HG02852 (cell line): Measurements from ENCODE around the gene FNBP1.
A peak's percentile ranks its signal among the peaks of the same experiment; 100 is the strongest.

Experiments
- ATAC-seq: cut with Tn5 transposase; IDR thresholded peaks from one replicate; pipeline ENCODE4 v1.9.1; 2021; ENCODE audit warnings: mild to moderate bottlenecking, moderate library complexity; ENCODE audit not compliant: unreplicated experiment

Gene FNBP1

GRCh38 chr9:130045725-130046450, 2.9 kb upstream of the FNBP1 start:
- no peak for ATAC-seq

GRCh38 chr9:130043654-130044623, 950 bp upstream of the FNBP1 start:
- no peak for ATAC-seq

- ATAC-seq, result peak; percentile 8
Observed at GRCh38 chr9:130042406-130042884, 544 bp downstream of the FNBP1 start.

GRCh38 chr9:130041648-130042405, 1.2 kb downstream of the FNBP1 start:
- no peak for ATAC-seq

- no peak for ATAC-seq
Observed at GRCh38 chr9:130040984-130041647, 1.9 kb downstream of the FNBP1 start.

- ATAC-seq, result no peak
Observed at GRCh38 chr9:130039528-130040147, 3.4 kb downstream of the FNBP1 start.

GRCh38 chr9:130036099-130036498, 6.9 kb downstream of the FNBP1 start:
- no peak for ATAC-seq

GRCh38 chr9:130034570-130034969, 8.4 kb downstream of the FNBP1 start:
- no peak for ATAC-seq

GRCh38 chr9:130030651-130031127, 12.3 kb downstream of the FNBP1 start:
- ATAC-seq, result no peak

GRCh38 chr9:130029223-130029973, 13.6 kb downstream of the FNBP1 start:
- no peak for ATAC-seq

GRCh38 chr9:130028493-130029222, 14.3 kb downstream of the FNBP1 start:
- no peak for ATAC-seq

- ATAC-seq, result no peak
Observed at GRCh38 chr9:130027533-130028365, 15.2 kb downstream of the FNBP1 start.

GRCh38 chr9:130026583-130027340, 16.2 kb downstream of the FNBP1 start:
- ATAC-seq, result no peak

GRCh38 chr9:130024597-130024994, 18.4 kb downstream of the FNBP1 start:
- no peak for ATAC-seq

GRCh38 chr9:130023994-130024596, 18.9 kb downstream of the FNBP1 start:
- ATAC-seq, result no peak

GRCh38 chr9:130023144-130023787, 19.7 kb downstream of the FNBP1 start:
- ATAC-seq, result no peak
